ENCODE results near the gene VAMP5. TPM values are rescaled to one million over a fixed set of nuclear protein-coding genes. Genes with fewer than 3 reads are reported as not detected.
"Not testable (repeated sequence)": the region's sequence is repeated elsewhere in the genome, so short reads cannot be mapped to it uniquely, and the experiment has no call there.

The VAMP5 gene
- total RNA-seq, 2 donors from 2014 or later = 36.8 to 51.2 TPM

DNA sequence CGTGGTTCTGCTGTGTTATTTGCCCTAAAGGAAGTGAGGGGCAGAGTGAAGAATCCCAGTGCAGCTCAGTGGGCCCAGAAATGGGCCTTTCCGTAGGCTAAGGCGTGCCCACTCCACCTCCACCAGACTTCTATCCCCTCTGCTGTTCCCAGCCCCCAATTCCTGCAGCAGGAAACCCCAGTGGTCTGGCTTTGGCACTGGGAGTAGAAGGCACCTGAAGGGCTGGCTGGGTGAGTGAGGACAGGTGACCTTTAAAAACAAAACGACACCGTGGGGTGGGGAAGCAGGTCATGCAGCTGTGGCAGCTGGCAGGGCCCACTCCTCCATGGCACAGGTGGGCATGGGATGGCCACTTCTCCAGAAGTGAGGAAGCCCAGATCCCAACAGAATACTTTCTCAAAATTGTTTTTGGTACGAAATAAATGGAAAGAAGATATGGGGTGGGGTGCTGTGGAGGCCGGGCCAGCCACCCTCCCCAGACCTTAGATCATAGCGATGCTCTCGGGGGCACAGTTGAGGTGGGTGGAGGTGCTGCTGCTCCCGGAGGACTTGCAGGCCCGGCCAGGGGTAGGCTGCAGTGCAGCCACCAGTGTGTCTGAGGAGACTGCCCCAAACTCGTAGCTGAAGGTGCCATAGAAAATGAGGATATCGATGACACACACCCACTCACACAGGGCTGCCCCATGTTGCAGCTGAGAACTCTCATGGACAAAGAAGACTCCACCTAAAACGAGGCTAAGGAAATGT, 14.5 kb downstream of the VAMP5 start:
- no peak overlapping the region for H3K27ac Mint-ChIP-seq
- no peaks in the 10 kb centered on the region for H3K9me3 Mint-ChIP-seq
- no peaks in the 10 kb centered on the region for H3K27me3 Mint-ChIP-seq
- no peak overlapping the region for H3K4me3 Mint-ChIP-seq
- peaks cover 45% of the 10 kb centered on the region for H3K36me3 Mint-ChIP-seq (ENCODE audit: low read depth)
- peaks cover 22% of the 10 kb centered on the region for H3K4me1 Mint-ChIP-seq
- ATAC-seq (replicated peaks) = no peak

DNA sequence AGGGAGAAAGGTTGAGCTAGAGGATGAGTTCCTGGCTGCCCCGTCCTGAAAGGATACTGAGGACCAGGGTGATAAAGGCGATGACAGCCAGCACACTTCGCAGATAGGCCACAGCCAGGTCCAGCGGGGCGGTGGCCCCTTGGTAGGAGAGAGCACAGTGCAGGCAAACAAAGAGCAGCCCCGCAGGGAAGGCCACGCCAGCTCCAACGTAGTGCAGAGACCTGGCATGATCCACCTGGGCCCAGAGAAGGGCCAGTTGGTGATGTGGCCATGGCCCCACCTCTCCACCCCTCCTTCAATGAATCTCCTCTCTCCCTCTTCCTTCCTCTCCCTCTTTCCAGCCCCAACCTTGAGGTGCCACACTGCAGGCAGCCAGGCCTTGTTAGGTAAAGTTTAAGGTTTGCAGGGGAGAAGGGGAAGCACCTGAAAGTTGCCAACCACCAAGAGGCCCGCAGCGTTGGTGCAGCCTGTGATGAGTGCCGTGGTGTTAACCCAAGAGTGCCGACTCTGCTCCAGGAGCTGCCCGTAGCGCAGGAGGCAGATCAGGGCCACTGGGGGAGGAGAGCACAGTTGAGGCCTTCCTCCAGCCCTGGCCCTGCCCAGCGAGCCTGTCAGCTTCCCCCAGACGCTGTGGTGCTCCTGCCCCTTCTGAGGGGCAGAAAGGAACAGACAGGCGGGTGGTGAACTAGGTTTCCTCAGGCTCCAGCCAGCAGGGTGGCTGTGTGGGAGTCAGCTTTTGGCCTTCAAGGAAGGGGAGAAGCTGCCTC, 15.4 kb downstream of the VAMP5 start:
- H3K4me1 Mint-ChIP-seq = peaks cover 20% of the 10 kb centered on the region
- H3K36me3 Mint-ChIP-seq (ENCODE audit: low read depth) = peaks cover 43% of the 10 kb centered on the region
- H3K9me3 Mint-ChIP-seq = no peaks in the 10 kb centered on the region
- peak overlapping the region; percentile 38 for H3K27ac Mint-ChIP-seq
- ATAC-seq (replicated peaks) = no peak
- no peaks in the 10 kb centered on the region for H3K27me3 Mint-ChIP-seq
- no peak overlapping the region for H3K4me3 Mint-ChIP-seq

DNA sequence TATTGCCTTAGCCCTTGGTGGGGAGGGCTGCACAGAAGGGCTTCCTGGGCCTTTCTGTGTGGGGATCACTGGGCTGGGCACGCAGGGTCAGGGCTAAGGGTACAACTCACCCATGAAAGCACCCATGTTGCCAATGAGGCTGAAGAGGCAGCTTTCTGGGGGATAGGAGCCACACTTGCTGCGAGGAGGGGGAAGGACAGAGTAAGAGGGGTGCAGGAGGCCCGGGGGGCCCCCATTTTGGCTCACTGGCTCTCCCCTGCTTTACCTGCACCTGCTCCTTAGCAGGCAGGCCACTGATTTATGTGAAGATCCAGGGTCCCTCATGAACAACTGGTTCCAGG, 16.0 kb downstream of the VAMP5 start:
- H3K27me3 Mint-ChIP-seq = no peaks in the 10 kb centered on the region
- no peak overlapping the region for H3K4me3 Mint-ChIP-seq
- peaks cover 20% of the 10 kb centered on the region for H3K4me1 Mint-ChIP-seq
- peak overlapping the region; percentile 64 for H3K27ac Mint-ChIP-seq
- H3K9me3 Mint-ChIP-seq = no peaks in the 10 kb centered on the region
- no peak for ATAC-seq (replicated peaks)
- peaks cover 38% of the 10 kb centered on the region for H3K36me3 Mint-ChIP-seq (ENCODE audit: low read depth)

DNA sequence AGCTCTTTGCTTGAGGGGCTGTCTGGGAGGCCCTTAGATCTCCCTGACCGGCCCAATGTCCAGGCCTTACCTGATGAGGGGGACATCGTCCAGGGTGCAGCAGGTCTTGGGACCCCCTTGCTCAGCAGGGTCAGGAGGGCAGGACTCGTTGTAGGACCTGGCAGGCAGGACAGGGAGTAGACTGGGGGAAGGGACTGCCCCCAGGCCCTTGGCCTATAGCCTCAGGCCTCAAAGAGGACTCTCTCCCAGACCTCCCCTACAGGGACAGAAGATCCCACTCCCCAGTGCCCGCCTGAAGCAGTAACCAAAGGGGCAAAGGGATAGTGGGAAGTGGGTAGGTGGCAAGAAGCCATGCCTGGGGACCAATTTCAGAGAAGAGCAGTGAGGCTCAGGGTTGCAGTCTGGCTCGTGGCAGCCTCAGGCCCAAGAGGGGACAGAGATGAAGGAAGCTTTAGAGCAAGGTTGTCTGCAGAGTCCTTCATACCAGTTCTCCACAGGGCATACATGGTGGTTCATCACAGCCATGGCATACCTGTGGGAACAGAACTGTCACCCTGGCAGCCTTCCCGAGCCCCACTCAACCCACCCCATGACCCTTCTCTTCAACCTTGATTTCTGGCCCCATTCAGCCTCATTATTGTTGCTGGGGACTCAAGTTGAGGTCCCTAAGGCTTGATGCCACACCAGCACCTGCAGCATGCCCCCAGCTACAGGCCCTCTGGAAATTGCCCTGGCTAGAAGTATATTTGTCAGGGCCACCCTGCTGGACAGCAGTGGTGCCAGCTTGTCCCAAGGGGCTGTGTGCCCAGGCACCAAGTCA, 16.9 kb downstream of the VAMP5 start:
- H3K9me3 Mint-ChIP-seq = no peaks in the 10 kb centered on the region
- H3K27ac Mint-ChIP-seq = peak overlapping the region; percentile 64
- H3K36me3 Mint-ChIP-seq (ENCODE audit: low read depth) = peaks cover 34% of the 10 kb centered on the region
- H3K27me3 Mint-ChIP-seq = no peaks in the 10 kb centered on the region
- peaks cover 18% of the 10 kb centered on the region for H3K4me1 Mint-ChIP-seq
- H3K4me3 Mint-ChIP-seq = peak overlapping the region; percentile 78
- no peak for ATAC-seq (replicated peaks)

DNA sequence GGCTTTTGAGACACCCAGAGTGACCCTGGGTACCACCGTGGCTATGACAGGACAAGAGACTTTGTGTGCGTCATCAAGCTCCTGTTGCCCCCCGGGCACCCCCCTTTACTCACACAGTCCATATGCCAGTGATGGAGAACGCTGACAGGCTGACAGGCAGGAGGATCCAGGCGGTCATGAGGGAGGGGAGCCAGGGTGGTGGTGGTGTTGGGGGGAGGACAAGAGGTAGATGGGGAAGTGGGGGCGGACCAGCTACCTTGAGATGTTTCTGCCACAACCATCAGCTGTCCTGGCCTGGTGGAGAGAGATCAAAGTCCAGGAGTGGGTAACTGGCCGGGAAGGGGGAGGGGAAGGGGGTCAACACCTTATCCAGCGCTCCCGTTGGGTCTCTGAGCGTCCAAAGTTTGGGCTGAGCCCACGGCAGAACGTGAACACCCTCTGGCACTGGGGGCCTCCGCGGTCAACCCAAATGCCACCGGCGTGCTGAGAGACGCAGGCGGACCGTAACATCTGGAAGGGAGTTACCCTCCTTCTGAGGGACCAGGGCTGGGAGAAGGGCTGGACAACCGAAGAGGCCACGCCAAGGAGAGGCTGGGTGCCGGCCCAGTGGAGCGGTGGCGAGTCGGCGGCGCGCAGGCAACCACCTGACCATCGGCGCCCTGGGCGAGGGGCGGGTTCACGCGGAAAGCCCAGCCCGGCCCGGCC, 17.7 kb downstream of the VAMP5 start:
- Mint-ChIP-seq H3K9me3 (no peaks in the 10 kb centered on the region), H3K4me1 (peaks cover 18% of the 10 kb centered on the region), H3K4me3 (peak overlapping the region; percentile 78), H3K27ac (peak overlapping the region; percentile 64), H3K27me3 (no peaks in the 10 kb centered on the region), H3K36me3 (ENCODE audit: low read depth) (peaks cover 33% of the 10 kb centered on the region)
- peak; percentile 25 for ATAC-seq (replicated peaks)

DNA sequence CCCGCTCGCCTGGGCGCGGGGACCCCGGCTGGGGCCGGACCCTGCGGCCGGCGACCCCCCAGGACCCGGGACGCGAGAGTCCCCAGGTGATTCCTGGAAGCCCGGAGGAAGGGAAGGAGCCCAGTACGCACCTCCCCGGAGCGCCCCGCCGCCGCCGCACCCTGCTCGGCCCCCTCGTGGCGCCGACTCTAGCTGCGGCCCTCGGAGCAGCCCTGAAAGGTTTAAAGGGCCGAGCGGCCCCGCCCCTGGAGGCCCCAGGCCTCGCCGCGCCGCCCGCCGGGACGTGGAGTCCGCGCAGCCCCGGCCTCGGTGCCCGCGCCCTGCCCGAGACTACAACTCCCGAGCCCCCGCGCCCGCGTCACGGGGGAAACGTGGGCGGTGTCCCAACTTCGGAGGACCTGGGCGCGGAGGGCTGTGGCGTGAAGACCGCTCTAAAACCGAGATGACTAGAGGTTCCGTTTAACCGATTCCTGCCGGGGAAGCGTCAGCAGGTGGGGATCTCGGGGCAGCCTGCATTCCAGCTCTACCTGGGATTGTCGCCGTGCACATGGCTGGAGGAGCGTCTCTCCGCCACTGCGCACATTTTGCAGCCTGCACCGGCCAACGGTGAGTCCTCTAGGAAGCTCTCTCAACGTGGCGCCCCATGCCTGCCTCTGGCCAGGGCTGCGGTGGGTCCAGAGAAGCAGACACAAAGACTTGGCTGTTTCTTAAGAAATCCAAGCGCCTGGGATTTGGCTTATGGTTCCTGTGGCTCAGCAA, 18.4 kb downstream of the VAMP5 start, which contains the start of gene TMEM150A:
Gene TMEM150A, minus strand, starts transcription at position 223 of the 759 bp plus-strand sequence. CDS start 750 bp downstream, outside the sequence.
- peaks cover 30% of the 10 kb centered on the region for H3K36me3 Mint-ChIP-seq (ENCODE audit: low read depth)
- H3K4me1 Mint-ChIP-seq = peaks cover 18% of the 10 kb centered on the region
- peak within 1 kb of the TSS; percentile 80 for H3K4me3 Mint-ChIP-seq
- H3K27me3 Mint-ChIP-seq = no peaks in the 10 kb centered on the region
- H3K9me3 Mint-ChIP-seq = no peaks in the 10 kb centered on the region
- peak within 1 kb of the TSS; percentile 72 for H3K27ac Mint-ChIP-seq
- peak; percentile 89 for ATAC-seq (replicated peaks)

DNA sequence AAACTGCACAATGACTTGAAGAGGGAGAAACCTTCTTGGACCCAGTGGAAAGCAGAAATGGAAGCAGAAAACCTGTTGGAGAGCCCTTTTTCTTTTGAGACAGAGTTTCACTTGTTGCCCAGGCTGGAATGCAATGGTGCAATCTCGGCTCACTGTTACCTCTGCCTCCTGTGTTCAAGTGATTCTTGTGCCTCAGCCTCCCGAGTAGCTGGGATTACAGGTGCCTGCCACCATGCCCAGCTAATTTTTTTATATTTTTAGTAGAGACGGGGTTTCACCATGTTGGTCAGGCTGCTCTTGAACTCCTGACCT, 19.9 kb downstream of the VAMP5 start:
- not testable (repeated sequence) for H3K27me3 Mint-ChIP-seq; H3K9me3 Mint-ChIP-seq; H3K27ac Mint-ChIP-seq; ATAC-seq (replicated peaks)
- H3K4me3 Mint-ChIP-seq = peak overlapping the region; percentile 80
- peaks cover 30% of the 10 kb centered on the region for H3K36me3 Mint-ChIP-seq (ENCODE audit: low read depth)
- H3K4me1 Mint-ChIP-seq = peaks cover 18% of the 10 kb centered on the region

DNA sequence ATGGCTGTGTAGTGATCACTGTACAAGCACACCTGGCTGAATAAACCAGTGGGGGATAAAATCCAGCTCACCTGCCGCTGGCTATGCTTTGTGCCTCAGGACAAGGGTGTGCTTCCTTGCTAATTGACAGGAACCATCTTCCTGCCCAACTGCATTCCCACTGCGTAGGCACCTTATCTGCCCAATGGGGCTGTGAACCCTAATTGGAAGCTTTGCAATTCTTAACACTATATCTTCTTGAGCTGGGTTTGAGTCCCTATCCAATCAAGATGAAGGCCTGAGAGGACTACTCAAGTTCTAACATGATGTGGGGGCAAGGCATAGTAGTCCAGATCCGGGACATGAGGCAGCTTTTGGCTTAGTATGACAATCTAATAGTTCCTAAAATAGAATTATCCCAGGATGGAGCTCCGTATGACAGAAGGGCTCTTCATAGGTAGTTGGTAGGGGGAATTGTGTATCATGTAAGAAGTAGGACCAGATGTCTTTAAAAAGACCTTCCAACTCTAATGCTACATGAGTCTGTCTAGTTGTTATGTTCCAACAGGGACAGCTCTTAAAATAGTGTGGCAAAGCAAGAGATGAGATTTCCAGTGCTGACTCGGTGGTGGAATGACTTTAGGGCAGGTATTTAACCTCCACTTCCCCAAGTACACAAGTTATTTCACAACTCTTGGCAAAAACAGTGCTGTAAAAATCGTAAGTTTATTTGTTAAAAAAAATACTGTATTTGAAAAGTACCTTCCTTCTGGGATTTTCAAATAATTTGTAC, 20.5 kb downstream of the VAMP5 start:
- H3K27me3 Mint-ChIP-seq = no peaks in the 10 kb centered on the region
- peaks cover 35% of the 10 kb centered on the region for H3K36me3 Mint-ChIP-seq (ENCODE audit: low read depth)
- peaks cover 17% of the 10 kb centered on the region for H3K4me1 Mint-ChIP-seq
- H3K9me3 Mint-ChIP-seq = no peaks in the 10 kb centered on the region
- no peak for ATAC-seq (replicated peaks)
- H3K27ac Mint-ChIP-seq = no peak overlapping the region
- no peak overlapping the region for H3K4me3 Mint-ChIP-seq

DNA sequence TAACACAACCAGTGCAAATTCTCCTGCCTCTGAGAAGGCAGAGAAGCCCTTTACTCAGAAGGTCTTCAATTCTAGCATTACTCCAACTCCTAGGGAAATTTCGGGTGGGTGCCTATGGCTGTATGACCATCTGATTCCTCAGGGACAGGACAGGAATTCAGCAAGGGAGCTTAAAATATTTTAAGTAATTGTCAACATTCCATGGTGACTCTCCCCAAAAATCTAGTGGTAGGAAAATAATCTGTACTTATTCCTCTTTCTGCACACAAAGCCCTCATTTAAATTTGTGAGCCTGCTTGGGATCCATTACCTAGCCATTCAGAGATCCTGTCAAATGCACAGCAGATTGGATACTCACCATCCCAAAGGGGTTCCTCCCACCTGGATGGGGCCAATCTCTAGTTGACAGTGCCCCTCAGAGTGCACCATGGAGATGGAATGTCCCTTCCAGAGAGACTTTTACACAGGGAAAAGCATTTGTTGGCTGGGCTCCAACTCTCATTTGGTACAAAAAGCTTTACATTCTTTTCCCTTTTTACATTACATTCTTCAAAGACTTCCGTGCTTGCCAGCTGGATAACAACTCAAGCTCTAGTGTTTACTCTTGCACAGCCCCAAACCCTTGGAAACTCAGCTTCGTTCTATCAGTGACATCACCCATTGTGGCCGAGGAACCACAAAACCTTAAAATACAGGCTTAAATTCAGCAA, 21.3 kb downstream of the VAMP5 start:
- H3K4me1 Mint-ChIP-seq = peaks cover 17% of the 10 kb centered on the region
- no peaks in the 10 kb centered on the region for H3K9me3 Mint-ChIP-seq
- no peaks in the 10 kb centered on the region for H3K27me3 Mint-ChIP-seq
- H3K27ac Mint-ChIP-seq = no peak overlapping the region
- peaks cover 43% of the 10 kb centered on the region for H3K36me3 Mint-ChIP-seq (ENCODE audit: low read depth)
- no peak overlapping the region for H3K4me3 Mint-ChIP-seq
- no peak for ATAC-seq (replicated peaks)

DNA sequence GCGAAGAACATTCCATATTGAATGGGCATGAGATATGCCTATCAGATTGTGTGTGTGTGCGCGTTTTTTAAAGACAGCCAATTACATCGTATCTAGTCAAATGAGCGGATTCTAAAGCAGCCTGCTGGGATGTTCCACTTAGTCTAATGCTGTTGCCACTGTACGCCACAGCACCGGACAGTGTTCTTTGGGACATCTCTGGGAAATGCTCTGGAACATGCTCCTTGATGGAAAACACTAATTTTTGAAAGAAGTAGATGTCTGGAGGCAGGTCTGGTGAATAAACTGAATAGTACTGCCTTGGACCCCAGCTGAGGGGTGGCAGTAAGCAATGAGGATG, 21.9 kb downstream of the VAMP5 start:
- no peak for ATAC-seq (replicated peaks)
- no peaks in the 10 kb centered on the region for H3K9me3 Mint-ChIP-seq
- H3K36me3 Mint-ChIP-seq (ENCODE audit: low read depth) = peaks cover 43% of the 10 kb centered on the region
- peaks cover 17% of the 10 kb centered on the region for H3K4me1 Mint-ChIP-seq
- no peak overlapping the region for H3K4me3 Mint-ChIP-seq
- no peaks in the 10 kb centered on the region for H3K27me3 Mint-ChIP-seq
- no peak overlapping the region for H3K27ac Mint-ChIP-seq

DNA sequence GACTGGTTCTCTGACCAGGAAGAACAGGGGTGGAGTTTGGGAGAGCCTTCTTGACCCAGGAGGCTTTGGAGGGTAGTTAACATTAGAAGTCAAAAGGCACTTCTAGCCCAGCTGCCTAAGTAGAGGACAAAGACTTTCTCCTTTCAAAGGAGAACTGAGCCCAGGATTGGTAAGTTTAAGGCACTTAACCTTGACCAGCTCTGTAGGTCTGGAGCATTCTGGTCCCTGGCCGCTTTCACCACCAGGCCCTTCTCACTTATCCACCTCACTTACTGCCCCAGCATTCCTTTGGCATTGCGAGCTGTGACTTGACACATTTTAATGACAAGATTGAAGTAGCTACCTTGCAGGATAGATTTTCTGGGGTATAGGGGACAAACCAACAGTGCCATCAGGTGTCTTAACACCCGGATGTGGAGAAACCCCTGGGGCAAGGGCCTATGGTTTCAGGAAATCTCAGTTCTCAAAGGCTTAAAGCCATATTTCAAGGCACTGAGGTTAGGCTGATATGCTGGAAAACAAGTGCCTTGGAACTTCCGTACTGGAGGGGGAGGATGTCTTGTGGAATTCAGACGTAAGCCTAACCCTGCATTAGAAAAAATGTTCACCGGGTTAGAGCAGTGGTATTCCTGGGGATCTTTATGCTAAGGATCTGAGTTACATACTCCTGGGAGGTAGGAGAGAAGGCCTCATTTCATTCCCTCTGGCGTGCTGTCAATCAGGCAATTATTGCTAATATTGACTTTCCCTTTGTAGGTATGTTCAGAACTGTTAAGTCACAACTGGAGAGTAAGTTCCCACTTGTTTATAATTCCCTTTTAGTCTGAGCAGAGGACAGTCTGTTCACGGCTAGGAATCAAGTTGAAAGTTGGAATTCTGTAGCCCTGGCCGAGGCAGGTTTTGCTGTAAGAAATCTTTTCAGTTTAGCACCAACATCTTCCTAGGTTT, 23.3 kb downstream of the VAMP5 start:
- Mint-ChIP-seq H3K4me1 (peaks cover 17% of the 10 kb centered on the region), H3K27me3 (no peaks in the 10 kb centered on the region), H3K36me3 (ENCODE audit: low read depth) (peaks cover 43% of the 10 kb centered on the region), H3K9me3 (no peaks in the 10 kb centered on the region), H3K4me3 (no peak overlapping the region), H3K27ac (no peak overlapping the region)
- no peak for ATAC-seq (replicated peaks)

DNA sequence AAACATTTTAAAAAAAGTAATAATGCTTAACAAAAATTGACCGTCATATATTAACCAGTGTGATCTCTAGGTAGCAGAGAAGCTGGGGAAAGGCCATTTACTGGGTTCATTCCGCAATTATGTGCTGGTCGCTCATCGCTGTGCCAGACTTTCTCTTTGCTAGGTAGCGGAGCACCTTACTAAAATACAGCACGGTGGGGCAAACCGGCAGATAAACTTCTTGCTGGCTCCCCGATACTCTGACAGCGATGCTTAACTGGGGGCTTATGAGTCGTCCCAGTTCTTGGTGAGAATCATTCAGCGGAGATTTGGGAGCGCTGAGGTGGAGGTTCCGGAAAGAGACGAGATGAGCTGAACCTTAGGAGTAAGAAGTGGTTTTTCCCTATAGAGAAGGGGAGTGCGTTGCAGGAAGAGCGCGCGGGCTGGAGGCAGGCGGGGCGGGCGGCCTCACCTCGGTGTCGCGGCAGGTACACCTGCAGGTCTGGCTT, 27.0 kb downstream of the VAMP5 start:
- Mint-ChIP-seq H3K36me3 (ENCODE audit: low read depth) (peaks cover 43% of the 10 kb centered on the region), H3K27ac (peak overlapping the region; percentile 98), H3K27me3 (no peaks in the 10 kb centered on the region), H3K9me3 (no peaks in the 10 kb centered on the region), H3K4me3 (peak overlapping the region; percentile 98), H3K4me1 (peaks cover 3% of the 10 kb centered on the region)
- ATAC-seq (replicated peaks) = peak; percentile 23

All from activated T-helper 17 cell treated with anti-CD3 and anti-CD28 coated beads, Interleukin-2, amount 50 U/mL, for 72 hours (primary cell).